Measurements from ENCODE around the gene GTPBP6.

DNA sequence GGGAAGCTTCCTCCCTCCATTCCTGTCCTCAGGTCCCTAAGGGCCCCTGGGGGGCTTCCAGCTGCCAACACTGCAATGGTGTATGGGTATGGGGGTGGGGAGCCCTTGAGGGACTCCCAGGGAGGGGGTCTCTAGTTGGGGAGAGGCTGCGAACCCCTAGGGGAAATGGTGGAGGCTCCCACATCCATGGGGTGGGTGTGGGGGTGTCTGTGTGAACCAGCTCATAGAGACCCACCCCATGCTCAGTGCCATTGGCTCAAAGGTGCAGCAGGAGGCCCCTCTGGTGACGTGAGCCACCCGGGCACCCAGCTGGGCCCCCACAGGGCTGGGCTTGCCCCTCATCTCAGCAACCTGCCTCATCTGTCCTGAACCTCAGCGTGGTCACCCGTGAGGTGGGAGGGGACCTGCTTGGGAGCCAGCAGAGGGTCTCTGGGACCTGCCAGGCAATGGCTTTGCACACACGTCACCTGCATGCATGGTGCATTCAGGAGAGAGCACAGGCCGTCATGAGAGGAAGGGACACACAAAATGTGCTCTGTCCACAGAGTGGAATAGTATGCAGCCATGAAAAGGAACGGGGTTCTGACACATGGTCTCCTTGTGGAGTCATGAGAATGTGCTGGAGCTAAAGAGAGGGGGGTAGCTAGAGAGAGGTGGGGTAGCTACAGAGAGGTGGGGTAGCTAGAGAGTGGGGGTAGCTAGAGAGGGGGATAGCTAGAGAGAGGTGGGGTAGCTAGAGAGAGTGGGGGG, 60.1 kb downstream of the GTPBP6 start:
- TF ChIP-seq, protein P1, sequence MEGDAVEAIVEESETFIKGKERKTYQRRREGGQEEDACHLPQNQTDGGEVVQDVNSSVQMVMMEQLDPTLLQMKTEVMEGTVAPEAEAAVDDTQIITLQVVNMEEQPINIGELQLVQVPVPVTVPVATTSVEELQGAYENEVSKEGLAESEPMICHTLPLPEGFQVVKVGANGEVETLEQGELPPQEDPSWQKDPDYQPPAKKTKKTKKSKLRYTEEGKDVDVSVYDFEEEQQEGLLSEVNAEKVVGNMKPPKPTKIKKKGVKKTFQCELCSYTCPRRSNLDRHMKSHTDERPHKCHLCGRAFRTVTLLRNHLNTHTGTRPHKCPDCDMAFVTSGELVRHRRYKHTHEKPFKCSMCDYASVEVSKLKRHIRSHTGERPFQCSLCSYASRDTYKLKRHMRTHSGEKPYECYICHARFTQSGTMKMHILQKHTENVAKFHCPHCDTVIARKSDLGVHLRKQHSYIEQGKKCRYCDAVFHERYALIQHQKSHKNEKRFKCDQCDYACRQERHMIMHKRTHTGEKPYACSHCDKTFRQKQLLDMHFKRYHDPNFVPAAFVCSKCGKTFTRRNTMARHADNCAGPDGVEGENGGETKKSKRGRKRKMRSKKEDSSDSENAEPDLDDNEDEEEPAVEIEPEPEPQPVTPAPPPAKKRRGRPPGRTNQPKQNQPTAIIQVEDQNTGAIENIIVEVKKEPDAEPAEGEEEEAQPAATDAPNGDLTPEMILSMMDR (IDR thresholded peaks at IDR 0.05; ENCODE audit: extremely low read depth in 1 of 2, insufficient read depth in 1 of 2, low read depth in 1 of 2, low read length in 2 of 2): no peak
- TF ChIP-seq, protein P2, sequence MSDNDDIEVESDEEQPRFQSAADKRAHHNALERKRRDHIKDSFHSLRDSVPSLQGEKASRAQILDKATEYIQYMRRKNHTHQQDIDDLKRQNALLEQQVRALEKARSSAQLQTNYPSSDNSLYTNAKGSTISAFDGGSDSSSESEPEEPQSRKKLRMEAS (IDR thresholded peaks at IDR 0.05; ENCODE audit: insufficient read depth, insufficient read length): no peak
- no peak for TF ChIP-seq FOS (IDR thresholded peaks at IDR 0.05; ENCODE audit: borderline replicate concordance, insufficient read depth, low read length)
